HUES64 (cell line): ENCODE data around the gene PFDN5.
A peak's percentile ranks its signal among the peaks of the same experiment; 100 is the strongest.

ENCODE experiments used
- H3K27ac ChIP-seq: 2 replicates; pipeline ENCODE4 v1.7.0; 2013; ENCODE audit warnings: low read depth, low read length, inconsistent platforms
- H3K27me3 ChIP-seq: 2 replicates; pipeline ENCODE4 v1.6.1; 2013; ENCODE audit warnings: mild to moderate bottlenecking, low read length; ENCODE audit not compliant: insufficient read depth
- H3K36me3 ChIP-seq: 2 replicates; pipeline ENCODE4 v1.6.1; 2013; ENCODE audit warnings: mild to moderate bottlenecking, low read length; ENCODE audit not compliant: insufficient read depth
- H3K4me1 ChIP-seq: 2 replicates; pipeline ENCODE4 v1.6.1; 2013; ENCODE audit warnings: mild to moderate bottlenecking, low read length, moderate library complexity; ENCODE audit not compliant: insufficient read depth
- H3K4me3 ChIP-seq: 2 replicates; pipeline ENCODE4 v1.5.1; 2013; ENCODE audit warnings: mild to moderate bottlenecking, low read length, moderate library complexity
- H3K9ac ChIP-seq: 2 replicates; pipeline ENCODE4 v1.6.1; 2013; ENCODE audit warnings: mild to moderate bottlenecking, low read depth, low read length
- H3K9me3 ChIP-seq: 2 replicates; pipeline ENCODE4 v1.6.1; 2013; ENCODE audit warnings: low read depth, low read length; ENCODE audit not compliant: insufficient read depth
- WGBS: fragments of 150-250, 120-280 bp; methylation state at CpG from one replicate; pipeline ENCODE4 v1.1.7; 2013; ENCODE audit warnings: missing lambda C conversion rate; 5-methylcytosine and 5-hydroxymethylcytosine counted together

The PFDN5 gene

DNA sequence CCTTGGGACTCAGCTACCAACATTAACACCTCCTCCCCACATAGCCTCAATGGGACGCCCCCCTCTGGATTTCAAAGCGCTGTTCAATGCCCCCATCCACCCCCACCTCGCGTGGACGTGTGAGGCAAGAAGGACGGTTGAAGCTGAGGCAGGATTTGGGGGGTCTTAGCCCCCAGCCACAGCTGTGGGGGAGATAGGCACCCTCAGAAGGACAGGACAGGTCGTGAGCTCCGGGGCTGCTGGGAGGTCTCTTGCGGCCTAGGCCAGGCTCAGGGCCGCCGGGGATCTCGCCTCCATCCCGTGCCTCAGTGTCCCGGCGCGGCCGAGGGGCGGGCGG lies 49.1 kb downstream of the PFDN5 start:
- H3K4me1 ChIP-seq: peaks cover 12% of the 10 kb centered on the region
- no peaks in the 10 kb centered on the region for H3K36me3 ChIP-seq
- no peak overlapping the region for H3K9ac ChIP-seq
- H3K9me3 ChIP-seq: no peaks in the 10 kb centered on the region
- peaks cover 25% of the 10 kb centered on the region for H3K27me3 ChIP-seq
- H3K4me3 ChIP-seq: peak overlapping the region; percentile 81
- H3K27ac ChIP-seq: no peak overlapping the region
- 2% methylated on average over 19 of the region's 19 CpGs for WGBS

DNA sequence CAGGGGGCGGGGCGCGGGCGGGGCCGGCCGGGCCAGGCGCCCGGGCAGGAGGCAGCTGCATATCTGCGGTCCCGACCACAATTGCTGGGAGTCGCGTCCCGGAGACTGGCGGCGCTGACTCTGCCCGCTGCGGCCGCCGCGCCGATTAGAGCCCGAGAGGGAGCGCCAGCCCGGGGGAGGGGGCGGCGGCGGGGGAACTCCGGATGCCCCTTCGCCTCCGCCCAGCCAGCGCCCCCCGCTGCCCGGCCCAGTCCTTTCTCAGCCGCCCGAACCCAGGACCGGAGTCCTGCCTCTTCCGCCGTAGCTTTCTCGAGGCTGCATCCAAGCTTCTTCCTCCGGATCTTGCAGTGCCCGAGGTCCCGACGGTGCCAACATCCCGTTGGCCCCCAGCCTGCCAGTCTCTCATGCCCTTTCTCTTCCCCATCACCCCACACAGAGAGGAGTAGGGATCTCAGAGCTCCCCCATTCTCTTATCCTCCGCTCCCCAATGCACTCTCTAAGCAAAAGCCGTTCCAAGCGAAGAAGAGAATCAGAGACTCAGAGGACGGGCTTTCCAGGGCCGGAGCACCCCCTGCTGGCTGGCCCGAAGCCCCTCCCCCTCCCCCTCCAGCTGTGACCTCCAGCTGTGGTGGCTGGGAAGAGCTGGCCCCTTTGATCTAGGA lies 49.6 kb downstream of the PFDN5 start:
- WGBS: under 1% methylated on average over 50 of the region's 50 CpGs
- Histone ChIP-seq H3K9me3 (no peaks in the 10 kb centered on the region), H3K9ac (peak overlapping the region; percentile 53), H3K4me1 (peaks cover 12% of the 10 kb centered on the region), H3K27ac (no peak overlapping the region), H3K36me3 (no peaks in the 10 kb centered on the region), H3K27me3 (peaks cover 25% of the 10 kb centered on the region), H3K4me3 (peak overlapping the region; percentile 81)

DNA sequence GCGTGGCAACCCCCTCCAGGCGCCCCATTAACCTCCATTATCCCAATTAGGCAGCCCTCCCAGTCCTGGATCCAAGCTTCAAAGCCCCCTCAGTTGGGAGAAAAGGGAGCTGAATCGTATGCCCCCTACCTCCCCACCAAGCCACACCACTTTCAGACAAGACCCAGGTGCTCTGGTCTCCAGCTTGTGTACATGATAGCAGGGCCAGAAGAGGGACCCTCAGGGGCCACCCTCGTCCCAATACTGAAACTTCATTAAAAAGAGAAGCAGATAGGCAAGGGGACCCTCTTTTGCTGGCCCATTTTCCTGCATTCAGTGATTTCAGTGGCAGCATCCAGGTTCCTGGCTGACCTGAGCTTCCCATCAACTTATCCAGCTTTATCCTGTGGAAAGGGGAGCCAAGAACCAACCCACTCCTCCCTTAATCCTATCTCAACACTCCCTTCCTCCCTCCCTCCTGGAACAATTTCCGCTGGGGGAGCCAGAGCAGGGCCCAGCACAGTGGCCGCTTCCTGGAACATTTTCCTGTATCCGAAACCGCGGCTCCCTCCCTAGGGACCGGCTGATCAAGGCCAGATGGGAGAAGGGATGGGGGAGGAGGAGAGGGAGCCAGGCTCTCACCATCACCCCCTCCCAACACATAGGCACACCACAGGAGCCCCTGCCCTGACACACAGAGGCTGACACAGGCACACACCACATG lies 50.3 kb downstream of the PFDN5 start:
- no peak overlapping the region for H3K27ac ChIP-seq
- no peak overlapping the region for H3K9ac ChIP-seq
- H3K36me3 ChIP-seq: no peaks in the 10 kb centered on the region
- H3K27me3 ChIP-seq: peaks cover 23% of the 10 kb centered on the region
- no peaks in the 10 kb centered on the region for H3K9me3 ChIP-seq
- H3K4me1 ChIP-seq: peaks cover 12% of the 10 kb centered on the region
- WGBS: 10% methylated on average over 6 of the region's 10 CpGs
- peak overlapping the region; percentile 81 for H3K4me3 ChIP-seq

DNA sequence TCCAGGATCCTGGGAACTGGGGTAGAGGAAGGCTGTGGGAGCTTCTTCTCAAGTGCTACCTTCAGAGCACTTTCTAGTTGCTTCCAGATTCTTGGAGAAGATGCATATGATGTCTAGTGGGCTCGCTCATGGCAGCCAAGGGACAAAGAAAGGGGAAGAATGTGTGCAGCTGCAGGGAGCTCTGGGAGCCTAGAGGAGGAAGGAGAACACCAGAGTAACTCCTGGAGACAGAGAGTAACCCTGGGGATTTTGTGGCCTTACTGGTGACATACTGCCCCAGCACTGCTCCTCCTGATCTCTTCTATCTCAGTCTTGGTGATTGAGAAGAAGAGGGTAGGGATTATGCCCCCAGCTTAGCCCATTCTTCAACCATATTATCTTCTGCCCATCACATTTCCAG lies 51.1 kb downstream of the PFDN5 start:
- H3K9ac ChIP-seq: no peak overlapping the region
- H3K4me1 ChIP-seq: peaks cover 12% of the 10 kb centered on the region
- WGBS: 89% methylated on average over 1 of the region's 1 CpG

DNA sequence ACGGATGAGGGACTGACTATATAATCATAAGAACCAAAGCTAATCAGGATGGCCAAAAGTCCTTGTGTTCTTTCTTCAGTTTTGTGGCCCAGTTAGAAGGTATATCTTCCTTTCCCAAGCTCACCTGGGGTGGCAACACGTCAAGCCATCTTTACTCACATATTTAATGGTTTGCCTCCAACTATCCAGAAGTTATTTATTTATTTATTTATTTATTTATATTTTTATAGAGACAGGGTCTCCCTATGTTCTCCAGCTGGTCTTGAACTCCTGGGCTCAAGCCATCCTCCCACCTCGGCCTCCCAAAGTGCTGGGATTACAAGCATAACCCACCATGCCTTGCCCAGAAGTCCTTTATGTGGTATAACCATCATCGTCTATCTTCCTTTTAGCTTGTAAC lies 52.6 kb downstream of the PFDN5 start:
- H3K27me3 ChIP-seq: peaks cover 21% of the 10 kb centered on the region
- H3K4me1 ChIP-seq: peaks cover 12% of the 10 kb centered on the region
- H3K4me3 ChIP-seq: no peak overlapping the region
- H3K9me3 ChIP-seq: no peaks in the 10 kb centered on the region
- no peak overlapping the region for H3K9ac ChIP-seq
- WGBS: 93% methylated on average over 4 of the region's 4 CpGs
- no peaks in the 10 kb centered on the region for H3K36me3 ChIP-seq
- H3K27ac ChIP-seq: no peak overlapping the region

More for the DNA sequence above, 51.1 kb downstream of the PFDN5 start:
- H3K36me3 ChIP-seq: no peaks in the 10 kb centered on the region
- H3K9me3 ChIP-seq: no peaks in the 10 kb centered on the region
- H3K27ac ChIP-seq: no peak overlapping the region
- peaks cover 21% of the 10 kb centered on the region for H3K27me3 ChIP-seq
- no peak overlapping the region for H3K4me3 ChIP-seq
